Measurements from ENCODE around the gene ZNF728. TPM values are rescaled to one million over a fixed set of nuclear protein-coding genes. Genes with fewer than 3 reads are reported as not detected.
A peak's percentile ranks its signal among the peaks of the same experiment; 100 is the strongest.
"Not testable (repeated sequence)": the region's sequence is repeated elsewhere in the genome, so short reads cannot be mapped to it uniquely, and the experiment has no call there.

Gene ZNF728
- total RNA-seq, result 6.4 TPM
- long read RNA-seq, partial matches to known transcripts, result 0 of 5 reads
- long read RNA-seq, other reads (novel, unspliced or antisense), result 1 of 5 reads

DNA sequence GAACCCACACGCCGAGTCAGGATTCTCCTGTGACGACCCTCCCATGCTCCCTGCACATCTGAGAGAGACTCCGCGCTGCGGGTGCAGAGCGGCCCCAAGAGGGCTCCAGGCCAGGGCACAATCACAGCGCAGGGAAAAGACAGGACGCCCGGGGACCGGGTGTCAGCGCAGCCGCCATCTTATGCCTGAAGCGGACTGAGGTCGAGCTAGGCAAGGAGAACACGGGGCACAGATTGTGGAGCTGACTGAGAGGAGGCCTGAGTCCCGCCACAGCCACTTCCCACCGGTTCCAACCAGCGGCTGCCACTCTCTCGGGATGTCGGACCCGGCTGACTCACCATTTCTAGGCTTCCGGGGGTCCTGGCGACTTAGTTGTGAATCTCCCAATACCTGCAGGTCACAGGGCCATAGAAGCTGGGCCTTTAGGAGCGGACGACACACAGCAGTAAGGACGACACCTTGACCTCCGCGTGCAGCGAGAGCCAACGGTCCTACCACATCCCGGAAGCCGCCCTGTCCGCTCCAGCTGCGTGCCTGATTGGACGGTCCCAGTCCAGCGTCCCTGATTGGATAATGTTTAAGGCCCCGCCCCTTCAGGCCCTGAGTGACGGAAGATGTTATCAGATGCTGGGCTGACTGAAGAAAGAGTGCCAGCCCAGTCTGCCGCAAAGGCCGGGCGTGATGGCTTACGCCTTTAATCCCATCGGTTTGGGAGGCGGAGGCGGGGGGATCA is at the start of gene ZNF728:
TSS of gene ZNF728 (minus strand) at position 487 of the 733 bp plus-strand sequence. CDS start at position 341, 146 bp downstream.
- intact Hi-C loops (cut with micrococcal nuclease), result no loop called here
- ATAC-seq (peak; percentile 98), DNase-seq (peak; percentile 90)

- intact Hi-C loops (cut with micrococcal nuclease), result no loop called here
- no peak for ATAC-seq
- no peak for DNase-seq
These were observed 49.4 kb upstream of the ZNF728 start for GRCh38 chr19:23052349-23052748.

DNA sequence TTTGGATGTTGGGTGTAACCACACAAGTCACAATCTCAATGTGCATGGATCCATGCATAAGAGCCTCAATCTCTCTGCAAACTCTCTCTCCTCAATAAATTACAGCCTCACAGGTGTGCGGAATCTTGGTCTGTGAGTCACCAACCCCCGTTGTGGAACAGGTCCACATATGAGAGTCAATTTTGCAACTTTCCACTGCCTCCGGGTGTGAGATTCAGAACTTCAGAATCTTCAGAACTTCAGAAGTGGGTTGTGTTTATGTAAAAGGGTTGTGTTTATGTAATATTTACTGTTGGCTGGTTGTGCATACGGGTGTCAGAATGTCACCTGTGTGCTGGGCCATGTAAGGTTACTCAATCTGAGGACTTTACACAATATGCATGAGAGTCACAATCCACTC is 46.3 kb upstream of the ZNF728 start:
- DNase-seq, result no peak
- ATAC-seq, result no peak
- intact Hi-C loops (cut with micrococcal nuclease), result no loop called here

DNA sequence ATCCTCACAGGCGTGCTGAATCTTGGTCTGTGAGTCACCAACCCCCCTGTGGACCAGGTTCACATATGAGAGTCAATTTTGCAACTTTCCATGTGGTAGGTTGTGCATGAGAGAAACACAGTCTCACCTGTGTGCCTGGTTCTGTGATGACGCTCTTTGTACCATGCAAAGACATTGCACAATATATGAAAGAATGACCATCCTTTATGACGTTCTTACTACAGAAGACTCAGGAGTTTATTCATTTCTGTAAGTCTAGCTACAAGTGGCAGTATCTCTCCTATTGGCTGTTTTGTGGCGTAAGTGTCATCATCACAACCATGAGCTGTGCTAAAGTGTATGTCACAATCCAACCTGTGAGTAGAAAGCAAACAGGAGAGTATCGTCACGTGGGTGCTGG is 43.8 kb upstream of the ZNF728 start:
- intact Hi-C loops (cut with micrococcal nuclease), result no loop called here
- DNase-seq, result no peak
- ATAC-seq, result no peak

- ATAC-seq (no peak), DNase-seq (no peak)
- intact Hi-C loops (cut with micrococcal nuclease), result no loop called here
These were observed 30.7 kb upstream of the ZNF728 start for GRCh38 chr19:23033721-23034120.

DNA sequence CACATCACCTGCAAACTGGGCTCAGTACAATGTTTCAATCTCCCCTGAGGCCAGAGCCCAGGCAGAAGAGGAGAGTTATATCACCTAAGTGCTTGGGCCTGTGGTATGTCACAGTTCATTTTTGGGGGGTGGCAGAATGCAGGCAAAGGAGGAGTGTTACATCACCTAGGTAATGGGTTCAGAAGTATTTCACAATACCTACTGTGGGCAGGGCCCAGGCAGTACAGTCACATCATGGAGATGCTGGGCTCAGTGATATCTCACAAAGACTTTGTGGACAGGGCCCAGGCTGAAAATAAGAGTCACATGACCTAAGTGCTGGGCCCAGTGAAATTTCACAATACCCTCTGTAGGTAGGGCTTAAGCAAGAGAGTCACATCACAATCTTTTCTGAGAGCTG is 12.7 kb upstream of the ZNF728 start:
- ATAC-seq (no peak), DNase-seq (no peak)
- intact Hi-C loops (cut with micrococcal nuclease), result no loop called here

DNA sequence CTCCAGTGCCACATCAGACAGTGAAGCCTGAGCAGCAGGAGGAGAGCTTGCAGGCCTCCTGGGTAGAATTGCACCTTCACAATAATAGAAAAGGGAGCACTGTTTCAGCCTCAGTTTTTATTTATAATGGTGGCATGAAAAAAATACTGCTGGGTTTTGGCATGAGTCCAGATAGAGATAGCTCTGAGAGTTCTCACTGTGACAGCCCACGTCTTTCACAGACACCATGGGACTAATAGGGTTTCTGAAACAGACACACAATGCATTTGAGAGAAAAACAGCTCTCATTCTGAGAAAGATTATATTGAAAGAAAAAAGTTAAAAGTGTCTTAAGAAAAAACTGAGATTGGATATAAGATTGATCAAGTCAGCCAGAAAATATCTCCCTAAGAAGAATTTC is 8.0 kb downstream of the ZNF728 start:
- DNase-seq; intact Hi-C loops (cut with micrococcal nuclease): not testable (repeated sequence)
- peak; percentile 76 for ATAC-seq

DNA sequence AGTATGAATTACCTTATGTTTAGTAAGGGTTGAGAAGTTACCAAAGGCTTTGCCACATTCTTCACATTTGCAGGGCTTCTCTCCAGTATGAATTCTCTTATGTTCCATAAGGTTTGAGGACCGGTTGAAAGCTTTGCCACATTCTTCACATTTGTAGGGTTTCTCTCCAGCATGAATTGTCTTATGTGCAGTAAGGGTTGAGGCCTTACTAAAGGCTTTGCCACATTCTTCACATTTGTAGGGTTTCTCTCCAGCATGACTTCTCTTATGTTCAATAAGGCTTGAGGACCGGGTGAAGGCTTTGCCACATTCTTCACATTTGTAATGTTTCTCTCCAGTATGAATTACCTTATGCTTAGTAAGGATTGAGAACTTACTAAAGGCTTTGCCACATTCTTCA is 26.7 kb downstream of the ZNF728 start:
- no peak for ATAC-seq
- DNase-seq, result no peak
- intact Hi-C loops (cut with micrococcal nuclease), result no loop called here

GRCh38 chr19:22975546-22976136 is 27.3 kb downstream of the ZNF728 start:
- ATAC-seq; intact Hi-C loops (cut with micrococcal nuclease); DNase-seq: not testable (repeated sequence)

- intact Hi-C loops (cut with micrococcal nuclease), result no loop called here
- DNase-seq (no peak), ATAC-seq (no peak)
These were observed 57.4 kb downstream of the ZNF728 start for GRCh38 chr19:22945560-22945959.

DNA sequence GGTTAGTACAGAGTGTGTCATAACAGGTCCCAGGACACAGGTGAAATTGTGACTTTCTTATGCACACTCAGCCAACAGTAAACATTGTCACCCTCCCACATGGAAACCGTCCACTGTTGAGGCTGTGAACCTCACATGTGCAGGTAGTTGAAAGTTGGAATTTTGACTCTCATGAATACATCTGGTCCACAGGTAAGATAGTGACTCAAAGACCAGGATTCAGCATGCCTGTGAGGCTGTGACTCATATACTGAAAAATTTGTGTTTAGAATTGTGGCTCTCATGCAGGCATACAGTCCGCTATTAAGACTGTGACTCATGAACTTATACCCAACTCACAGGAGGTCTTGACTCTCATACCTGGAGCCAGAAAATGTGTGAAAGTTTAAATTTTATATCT is 67.8 kb downstream of the ZNF728 start:
- intact Hi-C loops (cut with micrococcal nuclease), result no loop called here
- no peak for DNase-seq
- no peak for ATAC-seq

DNA sequence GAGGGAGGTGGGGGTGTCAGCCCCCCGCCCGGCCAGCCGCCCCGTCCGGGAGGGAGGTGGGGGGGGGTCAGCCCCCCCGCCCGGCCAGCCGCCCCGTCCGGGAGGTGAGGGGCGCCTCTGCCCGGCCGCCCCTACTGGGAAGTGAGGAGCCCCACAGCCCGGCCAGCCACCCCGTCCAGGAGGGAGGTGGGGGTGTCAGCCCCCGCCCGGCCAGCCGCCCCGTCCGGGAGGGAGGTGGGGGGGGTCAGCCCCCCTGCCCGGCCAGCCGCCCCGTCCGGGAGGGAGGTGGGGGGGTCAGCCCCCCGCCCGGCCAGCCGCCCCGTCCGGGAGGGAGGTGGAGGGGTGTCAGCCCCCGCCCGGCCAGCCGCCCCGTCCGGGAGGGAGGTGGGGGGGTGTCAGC is 75.4 kb downstream of the ZNF728 start:
- ATAC-seq; intact Hi-C loops (cut with micrococcal nuclease); DNase-seq: not testable (repeated sequence)

GRCh38 chr19:22925181-22925580 is 77.8 kb downstream of the ZNF728 start:
- intact Hi-C loops (cut with micrococcal nuclease); DNase-seq; ATAC-seq: not testable (repeated sequence)

Other genes with a start within 250 kb of the ZNF728 start
- gene ZNF99, start 219.0 kb downstream of the ZNF728 start, total RNA-seq, result 0.02 TPM
- gene ZNF723, start 170.9 kb downstream of the ZNF728 start, total RNA-seq, result not detected
- not detected for gene ZNF730, start 113.8 kb upstream of the ZNF728 start, total RNA-seq
- 1.1 TPM for gene ZNF724, start 247.2 kb upstream of the ZNF728 start, total RNA-seq

All from left ventricle myocardium superior (tissue), 1 donor.